GM13976 (cell line): ENCODE measurements around the gene PROM1.

ENCODE experiments used
- DNase-seq: peaks from one replicate; pipeline ENCODE4 v3.0.0; 2012; ENCODE audit warnings: low spot score
- in situ Hi-C: fragments of 300-500 bp; cut with MboI; formaldehyde crosslinking; loops from one replicate; pipeline ENCODE4 v1.12.0; 2022; ENCODE audit warnings: low sequenced_read_pairs, mixed read lengths, inconsistent platforms; ENCODE audit not compliant: unreplicated experiment
- TF ChIP-seq, protein P1 (sequence below): IDR thresholded peaks from 2 replicates; pipeline ENCODE4 v1.5.1; 2012; ENCODE audit warnings: borderline replicate concordance, mild to moderate bottlenecking; ENCODE audit not compliant: insufficient read depth; ENCODE audit errors: extremely low read depth, missing control alignments, control extremely low read depth

PROM1 gene

DNA sequence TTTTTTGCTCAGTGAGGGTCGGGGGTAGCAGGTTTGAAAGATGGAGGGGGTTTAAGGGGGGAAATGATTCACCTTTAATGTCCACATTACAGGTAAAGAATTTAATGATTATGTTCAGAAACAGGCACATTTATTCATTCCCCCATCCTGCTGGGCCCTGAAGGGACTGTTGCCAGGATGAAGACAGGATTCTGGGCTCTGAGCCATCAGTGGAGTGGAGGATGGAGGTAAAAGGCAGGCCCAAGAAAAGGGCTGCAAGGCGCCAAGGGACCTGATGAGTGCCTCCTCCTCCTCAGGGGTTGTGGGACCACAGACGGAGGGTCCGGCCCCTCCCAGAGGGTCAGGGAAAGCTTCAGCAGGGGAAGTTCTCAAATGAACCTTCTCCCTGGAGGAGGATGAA lies 40.4 kb upstream of the PROM1 start:
- in situ Hi-C loops, result no loop called here

DNA sequence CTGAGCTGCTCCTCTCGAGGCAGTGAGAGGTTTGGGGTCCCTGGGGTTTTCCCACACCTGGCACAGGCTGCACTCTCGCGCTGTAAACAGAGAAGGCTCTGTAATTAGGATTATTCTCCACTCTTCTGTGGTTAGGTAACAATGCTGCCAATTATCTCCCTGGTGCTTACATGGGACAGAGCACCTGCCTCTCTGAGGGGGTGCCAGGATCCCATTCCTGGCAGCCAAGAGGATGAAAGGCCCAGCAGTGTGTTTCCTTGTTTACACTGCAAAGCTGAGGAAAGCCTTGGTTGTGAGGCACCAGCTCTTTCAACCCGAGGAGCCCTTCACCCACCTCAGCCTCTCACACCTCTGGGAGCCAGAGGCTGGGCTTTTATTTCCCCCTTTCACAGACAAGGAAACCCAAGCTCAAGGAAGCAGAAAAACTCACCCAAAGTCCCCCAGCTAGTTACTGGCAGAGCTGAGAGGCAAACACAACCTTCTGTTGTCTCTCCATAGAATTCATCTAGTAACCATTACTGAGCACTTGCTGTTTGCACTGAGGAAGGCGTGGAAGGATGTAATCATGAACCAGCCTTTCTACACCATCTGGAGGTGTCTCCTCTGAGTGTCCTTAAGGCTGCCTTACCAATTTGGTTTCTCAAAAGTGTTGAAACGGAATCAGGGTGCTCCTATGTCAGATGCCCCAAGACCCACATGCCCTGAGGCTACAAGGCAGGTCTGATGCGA lies 39.7 kb upstream of the PROM1 start:
- DNase-seq, result no peak
- TF ChIP-seq, protein P1, sequence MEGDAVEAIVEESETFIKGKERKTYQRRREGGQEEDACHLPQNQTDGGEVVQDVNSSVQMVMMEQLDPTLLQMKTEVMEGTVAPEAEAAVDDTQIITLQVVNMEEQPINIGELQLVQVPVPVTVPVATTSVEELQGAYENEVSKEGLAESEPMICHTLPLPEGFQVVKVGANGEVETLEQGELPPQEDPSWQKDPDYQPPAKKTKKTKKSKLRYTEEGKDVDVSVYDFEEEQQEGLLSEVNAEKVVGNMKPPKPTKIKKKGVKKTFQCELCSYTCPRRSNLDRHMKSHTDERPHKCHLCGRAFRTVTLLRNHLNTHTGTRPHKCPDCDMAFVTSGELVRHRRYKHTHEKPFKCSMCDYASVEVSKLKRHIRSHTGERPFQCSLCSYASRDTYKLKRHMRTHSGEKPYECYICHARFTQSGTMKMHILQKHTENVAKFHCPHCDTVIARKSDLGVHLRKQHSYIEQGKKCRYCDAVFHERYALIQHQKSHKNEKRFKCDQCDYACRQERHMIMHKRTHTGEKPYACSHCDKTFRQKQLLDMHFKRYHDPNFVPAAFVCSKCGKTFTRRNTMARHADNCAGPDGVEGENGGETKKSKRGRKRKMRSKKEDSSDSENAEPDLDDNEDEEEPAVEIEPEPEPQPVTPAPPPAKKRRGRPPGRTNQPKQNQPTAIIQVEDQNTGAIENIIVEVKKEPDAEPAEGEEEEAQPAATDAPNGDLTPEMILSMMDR, result no peak
- in situ Hi-C loops, result no loop called here

More for the DNA sequence above, 40.4 kb upstream of the PROM1 start:
- TF ChIP-seq, protein P1, result no peak
- DNase-seq, result no peak

DNA sequence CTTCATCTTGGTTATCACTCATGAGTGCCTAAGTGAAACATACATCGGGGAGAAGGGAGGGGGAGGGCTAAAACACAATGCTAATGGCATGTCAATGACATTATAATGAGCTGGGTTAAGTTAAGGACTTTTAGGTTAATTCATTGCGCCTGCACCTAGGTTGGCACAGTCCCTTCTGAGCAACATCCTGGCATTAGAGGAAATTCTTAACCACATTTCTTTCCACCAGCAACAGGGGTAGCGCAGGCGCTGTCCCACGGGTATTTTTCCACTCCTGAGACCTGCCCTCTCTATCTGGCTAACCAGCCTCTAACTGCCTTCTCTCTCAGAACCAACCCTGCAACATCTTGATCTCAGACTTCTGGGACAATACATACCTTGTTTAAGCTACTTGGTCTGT lies 39.0 kb upstream of the PROM1 start:
- TF ChIP-seq, protein P1, result no peak
- in situ Hi-C loops, result no loop called here
- DNase-seq, result no peak

DNA sequence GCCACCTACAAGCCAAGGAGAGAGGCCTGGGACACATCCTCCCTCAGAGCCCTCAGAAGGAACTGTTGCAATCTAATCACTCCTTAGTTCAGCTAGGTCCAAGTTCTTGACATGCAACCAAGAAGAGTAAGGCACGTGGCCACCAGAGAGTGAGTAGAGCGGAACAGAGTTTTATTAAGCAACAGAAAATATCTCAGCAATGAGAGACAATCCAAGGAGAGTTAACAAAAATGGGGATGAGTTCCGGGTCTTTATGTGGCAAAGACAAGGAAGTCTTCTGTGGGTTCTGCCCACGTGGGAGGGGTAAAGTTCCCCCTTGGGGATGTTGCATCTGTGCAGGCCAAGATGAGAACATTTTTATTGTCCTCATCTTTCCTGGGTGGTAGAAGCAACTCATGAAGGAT lies 38.5 kb upstream of the PROM1 start:
- no peak for DNase-seq
- in situ Hi-C loops, result no loop called here
- TF ChIP-seq, protein P1, result no peak

DNA sequence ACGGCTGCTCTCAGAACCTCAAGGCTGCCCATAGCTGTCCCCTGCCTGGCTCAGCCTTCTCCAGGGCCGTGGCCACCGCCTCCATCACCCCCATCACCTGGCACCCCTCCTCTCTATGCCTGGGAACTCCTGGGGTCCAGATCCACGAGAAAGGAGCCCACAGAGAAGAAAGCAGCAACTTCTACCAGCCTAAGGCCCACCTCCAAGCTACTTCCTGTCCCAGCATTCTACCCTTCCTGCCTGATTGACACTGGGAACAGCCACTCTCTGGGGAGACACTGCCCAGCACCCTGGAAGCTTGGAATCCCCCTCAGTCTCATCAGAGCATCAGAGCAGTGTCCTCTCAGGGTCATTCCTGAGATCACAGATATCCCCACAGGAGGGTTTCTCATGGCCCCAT lies 36.9 kb upstream of the PROM1 start:
- peak; percentile 40 for DNase-seq
- in situ Hi-C loops, result no loop called here
- TF ChIP-seq, protein P1, result no peak

DNA sequence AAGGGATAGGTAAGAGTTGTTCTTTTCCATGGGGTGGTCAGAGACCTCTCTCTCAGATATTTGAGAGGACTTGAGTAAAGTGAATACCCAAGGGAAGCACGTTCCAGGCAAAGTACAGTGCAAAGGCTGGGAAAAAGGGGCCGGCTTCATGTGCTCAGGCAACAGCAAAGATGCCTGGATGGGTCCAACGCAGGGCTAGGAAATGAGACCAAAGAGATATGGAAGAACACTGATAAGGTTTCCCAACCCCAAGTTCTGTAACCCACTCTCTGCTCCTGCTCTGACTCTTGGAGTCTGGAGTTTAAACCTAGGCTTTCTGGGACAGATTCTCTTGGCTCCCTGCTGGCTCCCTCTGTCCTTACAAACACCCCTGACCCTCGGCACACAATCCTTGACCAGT lies 36.2 kb upstream of the PROM1 start:
- in situ Hi-C loops, result no loop called here
- no peak for DNase-seq
- TF ChIP-seq, protein P1, result no peak

DNA sequence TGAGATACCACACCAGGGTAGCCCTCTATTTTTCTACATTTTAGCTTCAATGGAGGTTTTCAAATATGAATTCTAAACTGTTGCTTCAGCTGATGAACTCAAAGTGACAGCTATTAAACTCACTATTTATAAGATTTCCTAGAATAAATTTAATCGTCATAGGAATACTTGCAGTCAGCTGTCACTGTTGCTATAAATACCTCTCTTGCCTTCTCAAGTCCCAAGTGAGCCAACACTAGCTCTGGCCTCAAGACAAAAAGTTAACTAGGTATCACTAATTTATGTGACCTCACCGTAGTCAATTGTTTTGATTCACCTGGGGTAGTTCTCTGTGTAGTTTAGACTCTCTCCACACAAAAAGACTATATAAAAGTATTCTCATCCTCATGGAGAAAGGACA lies 34.3 kb upstream of the PROM1 start:
- DNase-seq, result no peak
- TF ChIP-seq, protein P1, result no peak
- in situ Hi-C loops, result no loop called here
